Endothelial cell of umbilical vein (primary cell): Measurements from ENCODE around the gene SLC35D1.

Source experiments
- CTCF ChIP-seq, 2 donors: IDR thresholded peaks; 1 replicate in 1 of 2; 2 replicates in 1 of 2; pipeline ENCODE4 v1.5.1; 2011; ENCODE audit warnings: low read length in 2 of 2, mild to moderate bottlenecking in 2 of 2, moderate library complexity in 2 of 2, control low read depth in 1 of 2, inconsistent platforms in 1 of 2, low read depth in 1 of 2; ENCODE audit not compliant: insufficient read depth in 1 of 2; ENCODE audit errors: extremely low read depth in 1 of 2
- JUN ChIP-seq: IDR thresholded peaks from 2 replicates; pipeline ENCODE4 v1.6.1; 2011; ENCODE audit warnings: borderline replicate concordance, low read depth; ENCODE audit not compliant: insufficient read length, insufficient read depth
- POLR2A ChIP-seq: IDR thresholded peaks from 2 replicates; pipeline ENCODE4 v1.6.1; 2012; ENCODE audit warnings: low read depth, mild to moderate bottlenecking, control low read depth, low read length
- POLR2AphosphoS5 ChIP-seq: IDR thresholded peaks from 2 replicates; pipeline ENCODE4 v1.6.1; 2012; ENCODE audit warnings: low read depth, mild to moderate bottlenecking, control low read depth, low read length, moderate library complexity; ENCODE audit not compliant: insufficient read depth

DNA sequence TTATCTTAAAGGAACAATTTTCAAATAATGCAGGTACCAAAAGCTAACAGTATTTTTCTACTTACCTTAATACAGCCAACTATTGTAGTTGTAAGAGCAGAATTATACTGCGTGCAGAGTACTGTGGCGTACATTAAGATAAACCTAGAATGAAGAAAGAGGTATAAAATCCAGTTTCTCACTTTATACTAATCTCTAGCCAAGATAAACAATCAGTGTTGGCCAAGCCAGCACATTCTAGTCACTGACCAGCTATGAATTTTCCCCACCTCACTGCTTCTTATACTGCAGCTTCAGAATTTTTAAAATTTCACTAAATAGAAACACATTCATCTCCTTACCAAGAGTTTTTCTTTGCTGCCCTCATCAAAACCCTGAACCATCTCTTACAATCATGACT lies 33.6 kb downstream of the SLC35D1 start:
- TF ChIP-seq POLR2A (no peak), CTCF (IDR thresholded peaks at IDR 0.05; ENCODE audit: extremely low read depth in 1 of 2, insufficient read depth in 1 of 2, low read depth in 1 of 2, low read length in 2 of 2) (no peak), POLR2AphosphoS5 (no peak), JUN (no peak)
